GM12878 (cell line): ENCODE data around the gene MAIP1. TPM values are rescaled to one million over a fixed set of nuclear protein-coding genes. Genes with fewer than 3 reads are reported as not detected.

Experiments
- ATAC-seq: fragments of 200-7000 bp; cut with Tn5 transposase; 3 replicates; pipeline ENCODE4 v1.9.1; 2020; ENCODE audit warnings: mild to moderate bottlenecking, moderate library complexity
- BruUV-seq: library from RNA; stranded (reverse); fragments of 400-500 nt; replicated peaks from 2 replicates; lab custom pipeline; 2021; lab: Mats Ljungman, UMichigan
- CTCF ChIA-PET: fragments of 300-600 bp; sonication (Branson Sonifier 250); formaldehyde crosslinking; extraction: SDS; loops from one replicate; lab custom pipeline; 2021; ENCODE audit warnings: inconsistent platforms; lab: Yijun Ruan, JAX
- POLR2A ChIA-PET: fragments of 350-600 bp; formaldehyde crosslinking; extraction: SDS; loops from one replicate; lab custom pipeline; 2021; ENCODE audit warnings: inconsistent platforms; lab: Charles Lee
- RAD21 ChIA-PET: fragments of 300-600 bp; sonication (Branson Sonifier 250); formaldehyde crosslinking; loops from one replicate; lab custom pipeline; 2023; ENCODE audit warnings: antibody characterized with exemption; ENCODE audit not compliant: unreplicated experiment; lab: Charles Lee
- SMC1A ChIA-PET: fragments of 300-600 bp; sonication (Branson Sonifier 250); formaldehyde crosslinking; loops from one replicate; lab custom pipeline; 2023; ENCODE audit not compliant: unreplicated experiment, uncharacterized antibody; lab: Charles Lee
- DNase-seq: peaks from one replicate; pipeline ENCODE4 v3.0.0-alpha.2; 2011; ENCODE audit warnings: low read depth, low spot score
- FAIRE-seq: peaks from 3 replicates; lab custom pipeline; 2011; peaks lifted over from hg19 to GRCh38; lab: Jason Lieb, UNC
- H2AFZ ChIP-seq: 2 replicates; pipeline ENCODE4 v1.6.0; 2011; ENCODE audit warnings: low read depth, low read length, control low read depth; ENCODE audit not compliant: control insufficient read depth
- H3K27ac ChIP-seq: 2 replicates; pipeline ENCODE4 v1.5.1; 2011; ENCODE audit warnings: control low read depth; ENCODE audit not compliant: control insufficient read depth, insufficient read depth
- H3K27me3 ChIP-seq, 2 experiments: replicated peaks in 1 of 2; 2 replicates each; pipeline versions ENCODE4 v1.6.0 to v1.6.1; 2011; ENCODE audit warnings: low read length in 1 of 2; ENCODE audit not compliant: control insufficient read depth in 2 of 2, insufficient read depth in 2 of 2
- H3K36me3 ChIP-seq, 2 experiments: 2 replicates each; pipeline ENCODE4 v1.5.1; 2011; ENCODE audit warnings: low read length in 1 of 2; ENCODE audit not compliant: control insufficient read depth in 2 of 2, insufficient read depth in 2 of 2
- H3K4me1 ChIP-seq: 2 replicates; pipeline ENCODE4 v1.6.1; 2011; ENCODE audit warnings: mild to moderate bottlenecking, low read length, moderate library complexity, mixed read lengths; ENCODE audit not compliant: control insufficient read depth, insufficient read depth
- H3K4me2 ChIP-seq: 2 replicates; pipeline ENCODE4 v1.6.0; 2011; ENCODE audit warnings: control low read depth; ENCODE audit not compliant: control insufficient read depth, insufficient read depth
- H3K4me3 ChIP-seq: fragments of 200-600 bp; sonication (generic); 2 replicates; pipeline ENCODE4 v1.5.1; 2016
- H3K79me2 ChIP-seq: 2 replicates; pipeline ENCODE4 v1.6.0; 2011; ENCODE audit warnings: low read length; ENCODE audit not compliant: control insufficient read depth, insufficient read depth
- H3K9ac ChIP-seq: 2 replicates; pipeline ENCODE4 v1.8.0; 2011; ENCODE audit warnings: low read length, control low read depth, mixed read lengths; ENCODE audit not compliant: control insufficient read depth, insufficient read depth
- H3K9me3 ChIP-seq: replicated peaks from 3 replicates; pipeline ENCODE4 v1.5.1; 2011; ENCODE audit warnings: mild to moderate bottlenecking, low read length; ENCODE audit not compliant: control insufficient read depth, insufficient read depth
- H4K20me1 ChIP-seq: 2 replicates; pipeline ENCODE4 v1.6.0; 2011; ENCODE audit not compliant: control insufficient read depth, insufficient read depth
- BMI1 ChIP-seq: fragments of 450-650 bp; IDR thresholded peaks from 2 replicates; pipeline ENCODE4 v1.6.1; 2016; ENCODE audit warnings: mild to moderate bottlenecking, moderate library complexity, borderline replicate concordance
- CHD2 ChIP-seq: IDR thresholded peaks from 2 replicates; pipeline ENCODE4 v1.6.1; 2011; ENCODE audit warnings: low read depth, low read length, improper control_type of control experiment, borderline replicate concordance
- FOXM1 ChIP-seq: IDR thresholded peaks from 2 replicates; pipeline ENCODE4 v1.6.1; 2012; ENCODE audit warnings: low read depth, mild to moderate bottlenecking, inconsistent platforms, low read length, moderate library complexity
- KAT2A ChIP-seq: conservative IDR thresholded peaks from 2 replicates; pipeline ENCODE4 v1.6.1; 2011; ENCODE audit warnings: low read depth, low read length; ENCODE audit not compliant: control insufficient read depth
- POU2F2 ChIP-seq: IDR thresholded peaks from 3 replicates; pipeline ENCODE4 v1.6.1; 2011; ENCODE audit warnings: low read depth, mild to moderate bottlenecking, low read length, borderline replicate concordance
- TCF3 ChIP-seq: IDR thresholded peaks from 2 replicates; pipeline ENCODE4 v1.6.1; 2012; ENCODE audit warnings: low read depth, mild to moderate bottlenecking, low read length, borderline replicate concordance; ENCODE audit not compliant: insufficient read depth
- YY1 ChIP-seq: IDR thresholded peaks from 2 replicates; pipeline ENCODE4 v1.6.1; 2011; ENCODE audit warnings: low read depth, mild to moderate bottlenecking, low read length
- ZNF24 ChIP-seq: fragments of 450-650 bp; IDR thresholded peaks from 2 replicates; pipeline ENCODE4 v1.6.1; 2017; ENCODE audit warnings: antibody characterized with exemption, mild to moderate bottlenecking
- ZNF384 ChIP-seq: IDR thresholded peaks from 2 replicates; pipeline ENCODE4 v1.6.1; 2012; ENCODE audit warnings: low read depth, mild to moderate bottlenecking, low read length, improper control_type of control experiment, borderline replicate concordance
- WGBS: methylation state at CpG from one replicate; pipeline ENCODE4 v1.1.6; 2016; ENCODE audit warnings: low lambda C conversion rate; ENCODE audit not compliant: insufficient replicate concordance, insufficient coverage; ENCODE audit errors: missing lambda C conversion rate; 5-methylcytosine and 5-hydroxymethylcytosine counted together
- in situ Hi-C: fragments of 300-500 bp; cut with MboI; formaldehyde crosslinking; loops from 9 replicates; pipeline ENCODE4 v1.14.3; 2018; ENCODE audit warnings: mixed read lengths
- intact Hi-C: fragments of 100-400 bp; cut with micrococcal nuclease; formaldehyde crosslinking; loops from one replicate; pipeline ENCODE4 v1.14.2; 2022; ENCODE audit not compliant: unreplicated experiment
- polyA plus RNA-seq, 11 experiments: library from polyadenylated mRNA; depleted of rRNA in 4 of 11; unstranded in 6 of 11; stranded (reverse) in 5 of 11; fragments of >200 nt; fragmentation: Nextera tagmentation in 4 of 11; fragmentation: Illumina TruSeq in 1 of 11; extraction: Ambion mirVana in 4 of 11; extraction: Trizol in 1 of 11; gene quantifications; 1 replicate in 1 of 11; 2 replicates in 10 of 11; pipeline versions ENCODE4 v1.2.1 to v1.2.3, GENCODE V29; 2011 to 2016; ENCODE audit warnings: inconsistent platforms in 2 of 11, missing spikeins in 2 of 11, low read depth in 1 of 11
- total RNA-seq, 4 experiments: library from RNA; depleted of rRNA in 3 of 4; stranded (reverse); fragments of >200 nt in 3 of 4; fragmentation: Illumina TruSeq in 1 of 4; extraction: Trizol in 1 of 4; gene quantifications; 2 replicates each; pipeline versions ENCODE4 v1.2.1 to v1.2.3, GENCODE V29; 2013 to 2021
- TF ChIP-seq, protein P1 (sequence below): IDR thresholded peaks from 2 replicates; pipeline ENCODE4 v1.6.1; 2012; ENCODE audit warnings: mild to moderate bottlenecking, low read depth, low read length
- TF ChIP-seq, protein P2 (sequence below): fragments of 450-650 bp; IDR thresholded peaks from 2 replicates; pipeline ENCODE4 v1.6.1; 2017; ENCODE audit warnings: mild to moderate bottlenecking, low read depth, inconsistent platforms; ENCODE audit not compliant: poor library complexity, severe bottlenecking
- TF ChIP-seq, protein P3 (sequence below): IDR thresholded peaks from 2 replicates; pipeline ENCODE4 v1.6.1; 2011; ENCODE audit warnings: borderline replicate concordance, low read depth, mild to moderate bottlenecking, moderate library complexity, mixed read lengths, low read length; ENCODE audit not compliant: insufficient read depth; ENCODE audit errors: extremely low read length

Gene MAIP1
- total and polyA plus RNA-seq, 10 of the 15 experiments (the other 5 are each of a cell fraction or from before 2014, with no cell fraction given) = 5.4 to 41.4 (median 25.4) TPM

DNA sequence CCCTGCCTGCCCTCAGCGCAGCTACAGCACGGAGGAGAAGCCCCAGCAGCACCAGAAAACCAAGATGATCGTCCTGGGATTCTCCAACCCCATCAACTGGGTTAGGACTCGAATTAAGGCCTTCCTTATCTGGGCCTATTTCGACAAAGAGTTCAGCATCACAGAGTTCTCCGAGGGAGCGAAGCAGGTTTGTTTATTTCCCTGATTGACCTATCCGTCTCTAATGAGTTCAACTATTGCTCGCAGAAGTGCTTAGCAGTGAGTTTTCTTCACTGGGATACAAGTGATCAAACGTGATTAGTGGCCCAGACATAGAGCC lies 639 bp downstream of the MAIP1 start:
- no peak for DNase-seq
- intact Hi-C loops = loop anchor here (10.0 kb wide), 2 partner anchors 859 to 1179 kb away; partner anchors contain the start of gene BZW1
- Histone ChIP-seq H3K4me3 (peak overlapping the region; percentile 98), H3K36me3 (peaks cover 0 to 5% of the 10 kb centered on the region in 2 experiments; a peak in 2 of 4 replicates), H3K27ac (peak overlapping the region; percentile 98), H3K9ac (peak overlapping the region; percentile 95), H3K27me3 (no peaks in the 10 kb centered on the region), H3K4me2 (peak overlapping the region; percentile 70; the same call in 1 of the 2 replicates), H4K20me1 (no peaks in the 10 kb centered on the region; the same call in 1 of the 2 replicates), H3K79me2 (peaks cover 68% of the 10 kb centered on the region), H2AFZ (peak overlapping the region; percentile 94), H3K9me3 (no peaks in the 10 kb centered on the region), H3K4me1 (peaks cover 9% of the 10 kb centered on the region)
- no peak for TF ChIP-seq POU2F2
- no peak for TF ChIP-seq YY1
- TF ChIP-seq, protein P1, sequence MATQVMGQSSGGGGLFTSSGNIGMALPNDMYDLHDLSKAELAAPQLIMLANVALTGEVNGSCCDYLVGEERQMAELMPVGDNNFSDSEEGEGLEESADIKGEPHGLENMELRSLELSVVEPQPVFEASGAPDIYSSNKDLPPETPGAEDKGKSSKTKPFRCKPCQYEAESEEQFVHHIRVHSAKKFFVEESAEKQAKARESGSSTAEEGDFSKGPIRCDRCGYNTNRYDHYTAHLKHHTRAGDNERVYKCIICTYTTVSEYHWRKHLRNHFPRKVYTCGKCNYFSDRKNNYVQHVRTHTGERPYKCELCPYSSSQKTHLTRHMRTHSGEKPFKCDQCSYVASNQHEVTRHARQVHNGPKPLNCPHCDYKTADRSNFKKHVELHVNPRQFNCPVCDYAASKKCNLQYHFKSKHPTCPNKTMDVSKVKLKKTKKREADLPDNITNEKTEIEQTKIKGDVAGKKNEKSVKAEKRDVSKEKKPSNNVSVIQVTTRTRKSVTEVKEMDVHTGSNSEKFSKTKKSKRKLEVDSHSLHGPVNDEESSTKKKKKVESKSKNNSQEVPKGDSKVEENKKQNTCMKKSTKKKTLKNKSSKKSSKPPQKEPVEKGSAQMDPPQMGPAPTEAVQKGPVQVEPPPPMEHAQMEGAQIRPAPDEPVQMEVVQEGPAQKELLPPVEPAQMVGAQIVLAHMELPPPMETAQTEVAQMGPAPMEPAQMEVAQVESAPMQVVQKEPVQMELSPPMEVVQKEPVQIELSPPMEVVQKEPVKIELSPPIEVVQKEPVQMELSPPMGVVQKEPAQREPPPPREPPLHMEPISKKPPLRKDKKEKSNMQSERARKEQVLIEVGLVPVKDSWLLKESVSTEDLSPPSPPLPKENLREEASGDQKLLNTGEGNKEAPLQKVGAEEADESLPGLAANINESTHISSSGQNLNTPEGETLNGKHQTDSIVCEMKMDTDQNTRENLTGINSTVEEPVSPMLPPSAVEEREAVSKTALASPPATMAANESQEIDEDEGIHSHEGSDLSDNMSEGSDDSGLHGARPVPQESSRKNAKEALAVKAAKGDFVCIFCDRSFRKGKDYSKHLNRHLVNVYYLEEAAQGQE = no peak
- no peak for TF ChIP-seq CHD2
- no peak for TF ChIP-seq ZNF384
- TF ChIP-seq ZNF24 = no peak
- no peak for TF ChIP-seq BMI1
- no peak for TF ChIP-seq FOXM1
- TF ChIP-seq KAT2A = no peak
- TF ChIP-seq TCF3 = no peak
- TF ChIP-seq, protein P2, sequence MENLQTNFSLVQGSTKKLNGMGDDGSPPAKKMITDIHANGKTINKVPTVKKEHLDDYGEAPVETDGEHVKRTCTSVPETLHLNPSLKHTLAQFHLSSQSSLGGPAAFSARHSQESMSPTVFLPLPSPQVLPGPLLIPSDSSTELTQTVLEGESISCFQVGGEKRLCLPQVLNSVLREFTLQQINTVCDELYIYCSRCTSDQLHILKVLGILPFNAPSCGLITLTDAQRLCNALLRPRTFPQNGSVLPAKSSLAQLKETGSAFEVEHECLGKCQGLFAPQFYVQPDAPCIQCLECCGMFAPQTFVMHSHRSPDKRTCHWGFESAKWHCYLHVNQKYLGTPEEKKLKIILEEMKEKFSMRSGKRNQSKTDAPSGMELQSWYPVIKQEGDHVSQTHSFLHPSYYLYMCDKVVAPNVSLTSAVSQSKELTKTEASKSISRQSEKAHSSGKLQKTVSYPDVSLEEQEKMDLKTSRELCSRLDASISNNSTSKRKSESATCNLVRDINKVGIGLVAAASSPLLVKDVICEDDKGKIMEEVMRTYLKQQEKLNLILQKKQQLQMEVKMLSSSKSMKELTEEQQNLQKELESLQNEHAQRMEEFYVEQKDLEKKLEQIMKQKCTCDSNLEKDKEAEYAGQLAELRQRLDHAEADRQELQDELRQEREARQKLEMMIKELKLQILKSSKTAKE = no peak
- TF ChIP-seq, protein P3, sequence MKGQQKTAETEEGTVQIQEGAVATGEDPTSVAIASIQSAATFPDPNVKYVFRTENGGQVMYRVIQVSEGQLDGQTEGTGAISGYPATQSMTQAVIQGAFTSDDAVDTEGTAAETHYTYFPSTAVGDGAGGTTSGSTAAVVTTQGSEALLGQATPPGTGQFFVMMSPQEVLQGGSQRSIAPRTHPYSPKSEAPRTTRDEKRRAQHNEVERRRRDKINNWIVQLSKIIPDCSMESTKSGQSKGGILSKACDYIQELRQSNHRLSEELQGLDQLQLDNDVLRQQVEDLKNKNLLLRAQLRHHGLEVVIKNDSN = no peak
- WGBS = under 1% methylated on average over 10 of the region's 10 CpGs
- ChIA-PET POLR2A (interaction anchor here (0.8 kb wide), 1 partner anchor 45 kb away, joined by 3 read pairs; the partner anchor contains the start of gene C2orf69), SMC1A (interaction anchor here (1.1 kb wide), 1 partner anchor 33 kb away, joined by 3 read pairs; no protein-coding TSS in a partner anchor), CTCF (interaction anchor here (1.0 kb wide), 1 partner anchor 1276 kb away, joined by 3 read pairs; no protein-coding TSS in a partner anchor), RAD21 (no interaction called here)
- no peak; the same call in 2 of the 3 replicates for ATAC-seq
- in situ Hi-C loops = no loop called here
- no TSS peak for BruUV-seq
- FAIRE-seq = peak; percentile 7
